ENCODE results near the gene CTRL. TPM values are rescaled to one million over a fixed set of nuclear protein-coding genes. Genes with fewer than 3 reads are reported as not detected.

Gene CTRL
- total and polyA plus RNA-seq, 4 donors: 1.0 to 2.5 (median 2.0) TPM; not detected in 1

- Histone ChIP-seq H3K9me3 (ENCODE audit: control insufficient read depth in 4 of 4, insufficient read depth in 3 of 4, low read length in 3 of 4) (no peaks in the 10 kb centered on the region), H3K36me3 (ENCODE audit: control insufficient read depth in 4 of 4, insufficient read depth in 4 of 4, low read length in 4 of 4) (peaks cover 0 to 33% (median 18%) of the 10 kb centered on the region in 4 donors), H3K27me3 (ENCODE audit: control insufficient read depth in 3 of 3, insufficient read depth in 3 of 3, low read length in 2 of 3) (no peaks in the 10 kb centered on the region), H3K4me3 (no peak overlapping the region), H3K4me1 (ENCODE audit: control insufficient read depth in 5 of 5, insufficient read depth in 5 of 5, low read length in 5 of 5) (peaks cover 0 to 3% (median 0%) of the 10 kb centered on the region in 5 donors), H3K27ac (ENCODE audit: low read depth in 1 of 2, low read length in 1 of 2) (no peak overlapping the region), H3K9ac (ENCODE audit: insufficient read depth in 1 of 2, low read length in 2 of 2) (no peak overlapping the region)
- DNase-seq (no peak), ATAC-seq (ENCODE audit: insufficient read depth, low FRiP score) (no peak)
- WGBS, 2 donors: 92 to 93% methylated on average over 11 of the region's 11 CpGs
- TF ChIP-seq CTCF (IDR thresholded peaks at IDR 0.05; ENCODE audit: control extremely low read depth, extremely low read depth): no peak
Measured at GRCh38 chr16:67907397-67908180, 24.1 kb downstream of the CTRL start.

DNA sequence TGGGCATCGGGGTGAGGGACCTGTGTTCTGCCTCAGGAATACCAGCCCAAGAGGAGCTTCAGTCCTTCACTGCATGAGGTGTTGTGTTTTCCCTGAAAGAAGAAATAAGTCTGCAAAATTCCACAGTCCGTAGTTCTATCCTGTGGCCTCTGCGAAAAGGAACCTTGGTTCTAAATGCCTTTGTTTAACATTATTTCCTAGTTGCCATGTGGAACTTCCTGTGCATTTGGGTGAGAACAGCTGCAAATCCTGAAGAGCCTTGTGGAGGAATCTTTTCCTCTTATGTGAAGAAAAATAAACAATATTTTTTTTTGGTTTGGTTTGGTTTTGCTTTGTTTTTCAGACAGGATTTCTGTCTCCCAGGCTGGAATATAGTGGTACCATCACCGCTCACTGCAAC lies 28.8 kb downstream of the CTRL start:
- DNase-seq (no peak), ATAC-seq (ENCODE audit: insufficient read depth, low FRiP score) (no peak)
- peaks cover 0 to 10% (median 4%) of the 10 kb centered on the region in 4 donors for H3K36me3 ChIP-seq (ENCODE audit: control insufficient read depth in 4 of 4, insufficient read depth in 4 of 4, low read length in 4 of 4)
- H3K4me1 ChIP-seq (ENCODE audit: control insufficient read depth in 5 of 5, insufficient read depth in 5 of 5, low read length in 5 of 5): peaks cover 0 to 2% (median 0%) of the 10 kb centered on the region in 5 donors
- WGBS, 2 donors: 75 to 82% methylated on average over 4 of the region's 4 CpGs
- TF ChIP-seq CTCF (IDR thresholded peaks at IDR 0.05; ENCODE audit: control extremely low read depth, extremely low read depth): no peak
- H3K9me3 ChIP-seq (ENCODE audit: control insufficient read depth in 4 of 4, insufficient read depth in 3 of 4, low read length in 3 of 4): no peaks in the 10 kb centered on the region
- H3K27ac ChIP-seq (ENCODE audit: low read depth in 1 of 2, low read length in 1 of 2): peak overlapping the region in 1 of 2 donors; percentile 37
- H3K27me3 ChIP-seq (ENCODE audit: control insufficient read depth in 3 of 3, insufficient read depth in 3 of 3, low read length in 2 of 3): no peaks in the 10 kb centered on the region
- H3K4me3 ChIP-seq: no peak overlapping the region
- no peak overlapping the region for H3K9ac ChIP-seq (ENCODE audit: insufficient read depth in 1 of 2, low read length in 2 of 2)

DNA sequence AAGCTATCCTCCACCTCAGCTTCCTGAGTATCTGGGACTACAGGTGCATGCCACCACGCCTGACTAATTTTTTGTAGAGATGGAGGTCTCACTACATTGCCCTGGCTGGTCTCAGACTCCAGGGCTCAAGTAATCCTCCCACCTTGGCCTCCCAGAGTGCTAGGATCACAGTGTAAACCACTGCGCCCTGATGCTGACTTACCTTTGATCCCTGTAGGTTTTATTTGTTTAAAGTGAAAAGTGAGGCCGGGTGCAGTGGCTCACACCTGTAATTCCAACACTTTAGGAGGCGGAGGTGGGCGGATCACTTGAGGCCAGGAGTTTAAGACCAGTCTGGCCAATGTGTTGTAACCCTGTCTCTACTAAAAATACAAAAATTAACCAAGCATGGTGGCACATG lies 29.9 kb downstream of the CTRL start:
- DNase-seq (no peak), ATAC-seq (ENCODE audit: insufficient read depth, low FRiP score) (no peak)
- Histone ChIP-seq H3K36me3 (ENCODE audit: control insufficient read depth in 4 of 4, insufficient read depth in 4 of 4, low read length in 4 of 4) (peaks cover 0 to 10% (median 4%) of the 10 kb centered on the region in 4 donors), H3K27me3 (ENCODE audit: control insufficient read depth in 3 of 3, insufficient read depth in 3 of 3, low read length in 2 of 3) (no peaks in the 10 kb centered on the region), H3K27ac (ENCODE audit: low read depth in 1 of 2, low read length in 1 of 2) (no peak overlapping the region), H3K9ac (ENCODE audit: insufficient read depth in 1 of 2, low read length in 2 of 2) (no peak overlapping the region), H3K4me1 (ENCODE audit: control insufficient read depth in 5 of 5, insufficient read depth in 5 of 5, low read length in 5 of 5) (peaks cover 0 to 6% (median 0%) of the 10 kb centered on the region in 5 donors), H3K4me3 (no peak overlapping the region), H3K9me3 (ENCODE audit: control insufficient read depth in 4 of 4, insufficient read depth in 3 of 4, low read length in 3 of 4) (no peaks in the 10 kb centered on the region)
- WGBS, 2 donors: 90 to 97% methylated on average over 5 of the region's 5 CpGs
- TF ChIP-seq CTCF (IDR thresholded peaks at IDR 0.05; ENCODE audit: control extremely low read depth, extremely low read depth): no peak
